ENCODE data around the gene GGT1.
"Not testable (repeated sequence)": the region's sequence is repeated elsewhere in the genome, so short reads cannot be mapped to it uniquely, and the experiment has no call there.

The GGT1 gene

DNA sequence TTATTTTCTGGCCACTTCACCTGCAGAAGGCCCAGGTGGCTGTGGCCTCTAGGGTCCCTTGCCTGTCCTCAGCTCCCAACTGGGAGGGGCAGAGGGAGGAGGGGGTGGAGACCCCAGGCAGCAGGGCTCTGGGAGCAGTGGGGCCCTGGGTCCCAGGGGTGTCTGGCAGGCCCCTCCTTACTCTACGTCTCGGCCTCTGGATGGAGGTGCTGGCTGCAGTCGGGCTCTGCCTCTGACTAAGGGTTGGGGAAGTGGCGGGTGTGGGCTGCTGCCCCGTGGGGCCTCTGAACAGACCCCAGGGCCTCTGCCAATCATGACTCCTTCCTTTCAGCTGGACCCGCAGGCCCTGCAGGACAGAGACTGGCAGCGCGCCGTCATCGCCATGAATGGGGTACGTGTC, 41.4 kb downstream of the GGT1 start:
- not testable (repeated sequence) for DNase-seq

GRCh38 chr22:24645408-24646399, 42.7 kb downstream of the GGT1 start:
- not testable (repeated sequence) for DNase-seq

GRCh38 chr22:24646756-24647155, 43.8 kb downstream of the GGT1 start:
- not testable (repeated sequence) for DNase-seq

GRCh38 chr22:24649371-24649770, 46.4 kb downstream of the GGT1 start:
- DNase-seq: not testable (repeated sequence)

DNA sequence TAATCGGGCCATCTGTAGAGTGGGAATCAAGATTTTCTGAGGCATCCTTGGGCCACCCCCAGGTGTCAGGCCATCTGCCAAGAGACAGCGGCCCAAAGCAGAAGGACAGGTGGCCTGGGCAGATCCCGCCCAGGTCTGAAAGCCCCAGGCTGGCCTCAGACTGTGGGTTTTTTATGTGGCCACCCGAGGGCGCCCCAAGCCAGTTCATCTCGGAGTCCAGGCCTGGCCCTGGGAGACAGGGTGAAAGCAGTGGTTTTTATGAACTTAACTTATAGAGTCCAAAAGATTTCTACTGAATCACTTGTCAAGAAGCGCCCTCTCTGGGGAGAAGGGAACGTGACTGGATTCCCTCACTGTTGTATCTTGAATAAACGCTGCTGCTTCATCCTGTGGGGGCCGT, 47.9 kb downstream of the GGT1 start:
- peak; percentile 37 for DNase-seq

DNA sequence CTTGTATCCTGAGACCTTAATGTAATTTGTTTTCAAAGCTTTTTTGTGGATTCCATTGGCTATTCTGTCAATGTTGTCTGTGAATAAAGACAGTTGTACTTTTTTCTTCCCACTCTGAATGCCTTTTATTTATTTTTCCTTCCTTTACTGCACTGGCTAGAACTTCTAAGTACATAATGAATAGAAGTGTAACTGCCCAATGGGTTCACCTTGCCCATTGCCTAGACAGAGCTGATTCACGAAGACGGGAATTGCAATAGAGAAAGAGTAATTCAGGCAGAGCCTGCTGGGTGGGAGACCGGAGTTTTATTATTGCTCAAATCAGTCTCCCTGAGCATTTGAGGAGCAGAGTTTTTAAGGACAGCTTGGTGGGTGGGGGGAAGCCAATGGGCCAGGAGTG, 62.4 kb downstream of the GGT1 start:
- not testable (repeated sequence) for DNase-seq

- DNase-seq: not testable (repeated sequence)
Measured at GRCh38 chr22:24667904-24668303, 64.9 kb downstream of the GGT1 start.

- DNase-seq: not testable (repeated sequence)
Measured at GRCh38 chr22:24672532-24672931, 69.5 kb downstream of the GGT1 start.

Measured in activated effector memory CD4-positive, alpha-beta T cell treated with Interleukin-2 at 50 U/mL for 16 hours (primary cell).